OCI-LY7 (cell line): ENCODE data around the gene LAMA1.

ENCODE experiments used
- CTCF ChIP-seq: fragments of 200-600 bp; sonication (generic); conservative IDR thresholded peaks from 2 replicates; pipeline ENCODE4 v1.5.1; 2014; ENCODE audit warnings: mild to moderate bottlenecking, antibody characterized with exemption, low read length, moderate library complexity, mixed read lengths
- EZH2phosphoT487 ChIP-seq: fragments of 200-600 bp; sonication (generic); IDR thresholded peaks from 2 replicates; pipeline ENCODE4 v1.6.1; 2018; ENCODE audit warnings: low read depth, borderline replicate concordance, mild to moderate bottlenecking, mixed run types, antibody characterized with exemption, low read length, moderate library complexity, mixed read lengths

DNA sequence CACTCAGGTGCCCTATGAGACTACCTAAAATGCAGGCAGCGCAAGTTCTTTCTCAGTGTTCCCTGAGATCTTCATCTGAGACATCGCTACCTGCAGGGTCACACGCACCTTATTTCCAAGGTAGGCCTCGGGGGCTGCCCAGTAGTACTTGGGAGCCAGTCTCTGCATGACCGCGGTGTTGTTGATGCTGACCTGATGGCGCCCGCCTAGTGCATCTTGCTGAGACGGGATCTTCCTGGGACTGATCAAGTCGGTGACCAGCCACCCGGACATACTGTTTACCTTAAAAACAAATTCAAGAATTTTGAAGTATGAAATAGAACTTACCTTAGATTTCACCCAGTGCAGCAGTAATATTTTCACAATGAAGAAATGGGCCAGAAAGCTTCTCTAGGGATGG, 80.1 kb downstream of the LAMA1 start:
- TF ChIP-seq CTCF (no peak), EZH2phosphoT487 (no peak)
